Epithelial cell of esophagus (primary cell): Measurements from ENCODE around the gene NRBF2.

Source experiments
- DNase-seq: peaks from one replicate; pipeline ENCODE4 v3.0.0; 2010; ENCODE audit warnings: low read depth
- H3K4me3 ChIP-seq: 2 replicates; pipeline ENCODE4 v1.5.1; 2011; ENCODE audit warnings: mild to moderate bottlenecking, low read length, control low read depth
- TF ChIP-seq, protein P1 (sequence below): IDR thresholded peaks from 2 replicates; pipeline ENCODE4 v1.5.1; 2011; ENCODE audit warnings: low read depth, mild to moderate bottlenecking, low read length, control low read depth, inconsistent platforms; ENCODE audit not compliant: insufficient read depth; ENCODE audit errors: missing control alignments

The NRBF2 gene

GRCh38 chr10:63165249-63165648 lies 32.1 kb downstream of the NRBF2 start:
- DNase-seq: no peak
- TF ChIP-seq, protein P1, sequence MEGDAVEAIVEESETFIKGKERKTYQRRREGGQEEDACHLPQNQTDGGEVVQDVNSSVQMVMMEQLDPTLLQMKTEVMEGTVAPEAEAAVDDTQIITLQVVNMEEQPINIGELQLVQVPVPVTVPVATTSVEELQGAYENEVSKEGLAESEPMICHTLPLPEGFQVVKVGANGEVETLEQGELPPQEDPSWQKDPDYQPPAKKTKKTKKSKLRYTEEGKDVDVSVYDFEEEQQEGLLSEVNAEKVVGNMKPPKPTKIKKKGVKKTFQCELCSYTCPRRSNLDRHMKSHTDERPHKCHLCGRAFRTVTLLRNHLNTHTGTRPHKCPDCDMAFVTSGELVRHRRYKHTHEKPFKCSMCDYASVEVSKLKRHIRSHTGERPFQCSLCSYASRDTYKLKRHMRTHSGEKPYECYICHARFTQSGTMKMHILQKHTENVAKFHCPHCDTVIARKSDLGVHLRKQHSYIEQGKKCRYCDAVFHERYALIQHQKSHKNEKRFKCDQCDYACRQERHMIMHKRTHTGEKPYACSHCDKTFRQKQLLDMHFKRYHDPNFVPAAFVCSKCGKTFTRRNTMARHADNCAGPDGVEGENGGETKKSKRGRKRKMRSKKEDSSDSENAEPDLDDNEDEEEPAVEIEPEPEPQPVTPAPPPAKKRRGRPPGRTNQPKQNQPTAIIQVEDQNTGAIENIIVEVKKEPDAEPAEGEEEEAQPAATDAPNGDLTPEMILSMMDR: no peak

GRCh38 chr10:63166742-63167258 lies 33.7 kb downstream of the NRBF2 start:
- TF ChIP-seq, protein P1: peak; percentile 88
- peak; percentile 82 for DNase-seq
- no peak overlapping the region for H3K4me3 ChIP-seq

More at GRCh38 chr10:63165249-63165648, 32.1 kb downstream of the NRBF2 start:
- no peak overlapping the region for H3K4me3 ChIP-seq

- H3K4me3 ChIP-seq: no peak overlapping the region
- no peak for DNase-seq
- TF ChIP-seq, protein P1: no peak
These were observed 35.8 kb downstream of the NRBF2 start for GRCh38 chr10:63168821-63169462.

GRCh38 chr10:63169624-63170023 lies 36.5 kb downstream of the NRBF2 start:
- TF ChIP-seq, protein P1: no peak
- no peak for DNase-seq
- H3K4me3 ChIP-seq: no peak overlapping the region

DNA sequence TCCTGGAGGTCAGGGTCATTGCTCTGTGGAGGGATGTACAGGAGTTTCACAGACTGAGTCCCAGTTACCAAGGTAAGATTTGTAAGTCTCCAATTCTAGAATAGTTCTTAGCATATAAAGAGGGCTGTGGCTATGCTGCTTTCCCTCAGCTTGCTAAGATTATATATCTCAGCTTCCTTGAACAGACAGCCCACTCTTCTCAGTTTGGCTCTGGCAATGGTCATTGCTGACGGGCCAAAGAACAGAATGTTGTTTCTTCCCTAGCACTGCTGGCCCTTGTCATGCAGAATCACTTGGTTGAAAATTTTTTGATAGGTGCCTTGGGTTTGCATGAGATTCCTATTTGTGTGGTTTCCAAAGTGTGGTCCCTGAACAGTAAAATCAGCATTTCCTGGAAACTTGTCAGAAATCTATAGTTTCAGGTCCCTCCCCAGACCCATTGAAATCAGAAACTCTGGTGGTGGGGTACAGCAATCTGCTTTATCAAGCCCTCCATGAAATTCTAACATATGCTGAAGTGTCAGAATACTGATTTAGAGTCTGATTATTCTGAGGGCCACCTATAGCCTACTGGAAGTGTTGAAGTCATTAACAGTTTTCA lies 38.2 kb downstream of the NRBF2 start:
- no peak overlapping the region for H3K4me3 ChIP-seq
- no peak for DNase-seq
- TF ChIP-seq, protein P1: no peak

GRCh38 chr10:63171926-63172325 lies 38.8 kb downstream of the NRBF2 start:
- DNase-seq: no peak
- TF ChIP-seq, protein P1: no peak
- no peak overlapping the region for H3K4me3 ChIP-seq
